ENCODE data around the gene NDUFAF8.

NDUFAF8 gene

GRCh38 chr17:81285179-81285878 lies 46.2 kb downstream of the NDUFAF8 start:
- TF ChIP-seq, protein P1, sequence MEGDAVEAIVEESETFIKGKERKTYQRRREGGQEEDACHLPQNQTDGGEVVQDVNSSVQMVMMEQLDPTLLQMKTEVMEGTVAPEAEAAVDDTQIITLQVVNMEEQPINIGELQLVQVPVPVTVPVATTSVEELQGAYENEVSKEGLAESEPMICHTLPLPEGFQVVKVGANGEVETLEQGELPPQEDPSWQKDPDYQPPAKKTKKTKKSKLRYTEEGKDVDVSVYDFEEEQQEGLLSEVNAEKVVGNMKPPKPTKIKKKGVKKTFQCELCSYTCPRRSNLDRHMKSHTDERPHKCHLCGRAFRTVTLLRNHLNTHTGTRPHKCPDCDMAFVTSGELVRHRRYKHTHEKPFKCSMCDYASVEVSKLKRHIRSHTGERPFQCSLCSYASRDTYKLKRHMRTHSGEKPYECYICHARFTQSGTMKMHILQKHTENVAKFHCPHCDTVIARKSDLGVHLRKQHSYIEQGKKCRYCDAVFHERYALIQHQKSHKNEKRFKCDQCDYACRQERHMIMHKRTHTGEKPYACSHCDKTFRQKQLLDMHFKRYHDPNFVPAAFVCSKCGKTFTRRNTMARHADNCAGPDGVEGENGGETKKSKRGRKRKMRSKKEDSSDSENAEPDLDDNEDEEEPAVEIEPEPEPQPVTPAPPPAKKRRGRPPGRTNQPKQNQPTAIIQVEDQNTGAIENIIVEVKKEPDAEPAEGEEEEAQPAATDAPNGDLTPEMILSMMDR (IDR thresholded peaks at IDR 0.05; ENCODE audit: low read depth, low read length, missing control alignments) = no peak
- peak overlapping the region; percentile 61 for H3K4me3 ChIP-seq (ENCODE audit: low read depth, low read length)
- no peak for DNase-seq (ENCODE audit: low read depth)

- TF ChIP-seq, protein P1 (IDR thresholded peaks at IDR 0.05; ENCODE audit: low read depth, low read length, missing control alignments) = no peak
- DNase-seq (ENCODE audit: low read depth) = no peak
- peak overlapping the region; percentile 61 for H3K4me3 ChIP-seq (ENCODE audit: low read depth, low read length)
Observed at GRCh38 chr17:81285894-81286293, 46.8 kb downstream of the NDUFAF8 start.

DNA sequence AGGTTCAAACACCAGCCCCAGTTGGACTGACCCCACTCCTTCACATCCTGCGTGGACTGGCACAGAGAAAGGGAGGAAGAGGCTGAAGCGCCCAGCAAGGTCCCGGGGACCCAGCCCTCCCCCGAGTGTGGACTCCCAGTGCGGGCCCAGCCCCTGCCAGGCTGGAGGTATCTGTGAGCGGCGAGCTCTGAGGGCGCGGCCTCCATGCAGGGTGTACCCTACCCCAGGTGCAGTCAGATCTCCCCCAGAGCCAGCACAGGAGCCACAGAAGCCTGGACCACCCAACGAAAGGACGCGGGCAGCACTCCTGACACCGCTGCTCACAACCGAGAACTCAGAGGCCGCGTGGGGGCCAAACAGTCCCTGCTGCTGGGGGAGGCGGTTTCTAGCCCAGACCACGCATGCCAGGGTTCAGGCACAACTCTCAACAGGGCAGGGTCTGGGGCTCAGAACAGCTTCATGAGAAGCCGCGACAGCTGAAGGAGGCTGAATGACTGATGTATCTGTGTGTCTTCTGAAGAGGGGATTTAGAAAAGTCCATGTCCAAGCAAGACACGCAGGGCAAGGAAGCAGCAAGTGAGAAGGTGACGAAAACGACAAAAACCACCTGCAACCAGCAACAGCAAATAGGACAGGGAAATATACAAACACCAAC lies 47.5 kb downstream of the NDUFAF8 start:
- H3K4me3 ChIP-seq (ENCODE audit: low read depth, low read length) = no peak overlapping the region
- TF ChIP-seq, protein P1 (IDR thresholded peaks at IDR 0.05; ENCODE audit: low read depth, low read length, missing control alignments) = no peak
- DNase-seq (ENCODE audit: low read depth) = no peak

- no peak overlapping the region for H3K4me3 ChIP-seq (ENCODE audit: low read depth, low read length)
- no peak for DNase-seq (ENCODE audit: low read depth)
- TF ChIP-seq, protein P1 (IDR thresholded peaks at IDR 0.05; ENCODE audit: low read depth, low read length, missing control alignments) = no peak
Observed at GRCh38 chr17:81287152-81287551, 48.0 kb downstream of the NDUFAF8 start.

DNA sequence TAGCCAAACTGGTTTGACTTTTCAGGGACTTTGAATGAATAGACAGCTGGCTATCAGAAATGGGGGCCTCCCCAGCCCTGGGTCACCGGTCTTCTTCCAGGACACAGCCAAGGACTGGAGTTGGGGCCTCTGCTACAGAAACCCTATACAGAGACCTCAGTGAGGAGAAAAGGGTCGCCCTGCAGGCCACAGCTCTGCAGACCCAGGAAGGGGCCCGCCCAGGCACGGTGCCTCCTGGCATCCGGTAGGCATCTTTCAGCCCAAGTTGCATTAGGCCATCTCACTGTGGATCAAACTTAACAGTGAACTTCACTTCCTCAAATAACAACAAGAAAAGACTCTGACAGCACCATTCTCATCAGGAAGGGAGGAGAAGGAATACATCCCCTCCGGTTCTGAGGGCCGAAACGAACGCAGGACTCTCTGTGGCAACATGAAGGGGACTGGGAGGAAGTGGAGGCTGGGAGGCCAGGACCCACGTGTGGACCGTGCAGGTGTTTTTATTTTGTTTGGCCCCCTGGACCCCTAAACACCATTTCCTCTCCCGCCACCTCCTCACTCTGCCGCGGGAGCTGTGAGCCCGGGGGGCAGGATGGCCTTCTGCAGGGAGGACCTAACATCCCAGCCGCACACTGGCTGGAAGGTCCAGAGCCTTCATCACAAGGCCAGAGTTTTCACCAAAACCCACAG lies 48.8 kb downstream of the NDUFAF8 start:
- TF ChIP-seq, protein P1 (IDR thresholded peaks at IDR 0.05; ENCODE audit: low read depth, low read length, missing control alignments) = no peak
- H3K4me3 ChIP-seq (ENCODE audit: low read depth, low read length) = no peak overlapping the region
- DNase-seq (ENCODE audit: low read depth) = no peak

GRCh38 chr17:81288715-81289114 lies 49.6 kb downstream of the NDUFAF8 start:
- no peak overlapping the region for H3K4me3 ChIP-seq (ENCODE audit: low read depth, low read length)
- no peak for DNase-seq (ENCODE audit: low read depth)
- TF ChIP-seq, protein P1 (IDR thresholded peaks at IDR 0.05; ENCODE audit: low read depth, low read length, missing control alignments) = no peak

All from GM12864 (cell line).